Measurements from ENCODE around the gene FKBP8. TPM values are rescaled to one million over a fixed set of nuclear protein-coding genes. Genes with fewer than 3 reads are reported as not detected.

FKBP8 gene
- total RNA-seq, 2 donors from 2014 or later: 277 to 336 TPM

DNA sequence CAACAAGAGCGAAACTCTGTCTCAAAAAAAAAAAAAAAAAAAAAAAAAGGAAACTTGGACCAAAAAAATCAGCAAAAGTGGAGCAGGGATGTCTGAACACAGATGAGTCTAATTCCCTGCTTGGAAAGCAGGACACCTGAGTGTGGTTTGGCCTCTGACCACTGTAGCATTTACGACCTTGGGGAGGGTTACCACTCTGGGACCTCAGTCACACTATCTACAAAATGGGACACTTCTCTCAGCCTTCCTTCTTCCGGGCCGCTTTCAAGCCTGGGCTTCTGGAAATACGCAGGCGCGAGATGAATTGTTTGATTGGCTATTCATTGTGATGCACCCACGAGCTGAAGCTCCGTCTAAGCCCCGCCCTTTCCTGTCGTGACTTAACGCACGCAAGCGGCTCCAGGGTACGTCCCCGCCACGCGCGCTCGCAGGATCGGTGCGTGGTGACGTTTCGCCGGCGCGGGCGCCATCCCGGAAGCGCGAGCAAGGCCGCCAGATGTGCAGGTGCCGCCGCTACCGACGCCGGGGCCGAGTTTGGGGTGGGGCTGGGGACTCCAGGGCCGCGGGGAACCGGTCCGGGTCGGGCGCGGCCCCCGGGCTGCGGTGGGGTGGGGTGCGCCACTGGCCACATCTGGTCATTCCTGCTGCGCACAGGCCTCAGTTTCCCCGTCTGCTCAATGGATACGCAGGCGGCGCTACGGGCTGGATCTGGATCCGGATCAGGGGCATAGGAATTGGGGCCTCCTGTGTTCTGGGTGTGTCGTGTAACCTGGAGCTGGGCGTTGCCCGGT is 14.2 kb upstream of the FKBP8 start, which contains the start of gene KXD1:
KXD1 (plus strand) TSS at position 460 of the 791 bp plus-strand sequence. CDS start 4,187 bp downstream, outside the sequence.
- Mint-ChIP-seq H3K4me3 (peak within 1 kb of the TSS; percentile 87), H3K36me3 (ENCODE audit: low read depth) (peaks cover 3% of the 10 kb centered on the region), H3K4me1 (peaks cover 6% of the 10 kb centered on the region), H3K27me3 (ENCODE audit: insufficient read depth) (no peaks in the 10 kb centered on the region), H3K9me3 (no peaks in the 10 kb centered on the region), H3K27ac (peak within 1 kb of the TSS; percentile 86)
- H3K27me3 ChIP-seq (ENCODE audit: control insufficient read depth, insufficient read depth, low read length, poor library complexity, severe bottlenecking): no peaks in the 10 kb centered on the region
- DNase-seq: peak; percentile 93
- H3K4me1 ChIP-seq (ENCODE audit: control insufficient read depth, insufficient read depth, low read length): no peaks in the 10 kb centered on the region
- H3K27ac ChIP-seq (ENCODE audit: low read depth, low read length): peak within 1 kb of the TSS; percentile 46
- TF ChIP-seq, protein P1, sequence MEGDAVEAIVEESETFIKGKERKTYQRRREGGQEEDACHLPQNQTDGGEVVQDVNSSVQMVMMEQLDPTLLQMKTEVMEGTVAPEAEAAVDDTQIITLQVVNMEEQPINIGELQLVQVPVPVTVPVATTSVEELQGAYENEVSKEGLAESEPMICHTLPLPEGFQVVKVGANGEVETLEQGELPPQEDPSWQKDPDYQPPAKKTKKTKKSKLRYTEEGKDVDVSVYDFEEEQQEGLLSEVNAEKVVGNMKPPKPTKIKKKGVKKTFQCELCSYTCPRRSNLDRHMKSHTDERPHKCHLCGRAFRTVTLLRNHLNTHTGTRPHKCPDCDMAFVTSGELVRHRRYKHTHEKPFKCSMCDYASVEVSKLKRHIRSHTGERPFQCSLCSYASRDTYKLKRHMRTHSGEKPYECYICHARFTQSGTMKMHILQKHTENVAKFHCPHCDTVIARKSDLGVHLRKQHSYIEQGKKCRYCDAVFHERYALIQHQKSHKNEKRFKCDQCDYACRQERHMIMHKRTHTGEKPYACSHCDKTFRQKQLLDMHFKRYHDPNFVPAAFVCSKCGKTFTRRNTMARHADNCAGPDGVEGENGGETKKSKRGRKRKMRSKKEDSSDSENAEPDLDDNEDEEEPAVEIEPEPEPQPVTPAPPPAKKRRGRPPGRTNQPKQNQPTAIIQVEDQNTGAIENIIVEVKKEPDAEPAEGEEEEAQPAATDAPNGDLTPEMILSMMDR (conservative IDR thresholded peaks at IDR 0.05): no peak
- H3K9ac ChIP-seq (ENCODE audit: extremely low read depth, low read length, poor library complexity, severe bottlenecking): peak within 1 kb of the TSS; percentile 66
- H3K4me3 ChIP-seq (ENCODE audit: low read length): peak within 1 kb of the TSS; percentile 94
- WGBS, 2 experiments (ENCODE audit: insufficient coverage in 1 of 2, insufficient read length in 1 of 2): 2 to 4% methylated on average over 20 to 58 of the region's 58 CpGs
- H3K9me3 ChIP-seq (ENCODE audit: control insufficient read depth, low read length): no peaks in the 10 kb centered on the region
- peaks cover 12% of the 10 kb centered on the region for H3K36me3 ChIP-seq (ENCODE audit: control insufficient read depth, insufficient read depth, low read length)

DNA sequence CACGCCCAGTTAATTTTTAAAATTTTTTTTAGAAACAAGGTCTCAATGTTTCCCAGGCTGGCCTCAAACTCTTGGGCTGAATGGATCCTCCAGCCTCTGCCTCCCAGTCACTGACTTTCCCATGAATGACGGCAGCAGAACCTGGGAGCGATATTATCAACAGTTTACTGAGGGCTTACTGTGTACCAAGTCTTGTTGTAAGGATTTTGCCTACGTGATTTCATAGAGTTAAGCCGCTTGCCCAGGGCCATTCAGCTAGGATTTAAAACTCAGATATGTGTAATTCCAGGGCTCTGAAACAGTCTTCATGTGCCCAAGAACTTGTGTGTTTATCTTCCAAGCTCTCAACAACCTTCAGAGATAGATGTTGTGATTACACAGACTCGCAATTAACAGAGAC is 8.3 kb upstream of the FKBP8 start:
- H3K36me3 Mint-ChIP-seq (ENCODE audit: low read depth): no peaks in the 10 kb centered on the region
- no peak overlapping the region for H3K9ac ChIP-seq (ENCODE audit: extremely low read depth, low read length, poor library complexity, severe bottlenecking)
- no peak overlapping the region for H3K27ac ChIP-seq (ENCODE audit: low read depth, low read length)
- H3K9me3 ChIP-seq (ENCODE audit: control insufficient read depth, low read length): no peaks in the 10 kb centered on the region
- H3K9me3 Mint-ChIP-seq: no peaks in the 10 kb centered on the region
- H3K27me3 ChIP-seq (ENCODE audit: control insufficient read depth, insufficient read depth, low read length, poor library complexity, severe bottlenecking): no peaks in the 10 kb centered on the region
- DNase-seq: no peak
- H3K4me3 Mint-ChIP-seq: no peak overlapping the region
- TF ChIP-seq, protein P1 (conservative IDR thresholded peaks at IDR 0.05): no peak
- no peaks in the 10 kb centered on the region for H3K36me3 ChIP-seq (ENCODE audit: control insufficient read depth, insufficient read depth, low read length)
- no peaks in the 10 kb centered on the region for H3K4me1 Mint-ChIP-seq
- no peaks in the 10 kb centered on the region for H3K27me3 Mint-ChIP-seq (ENCODE audit: insufficient read depth)
- 90 to 91% methylated on average over 6 of the region's 6 CpGs for WGBS, 2 experiments (ENCODE audit: insufficient coverage in 1 of 2, insufficient read length in 1 of 2)
- no peak overlapping the region for H3K27ac Mint-ChIP-seq
- H3K4me3 ChIP-seq (ENCODE audit: low read length): no peak overlapping the region
- no peaks in the 10 kb centered on the region for H3K4me1 ChIP-seq (ENCODE audit: control insufficient read depth, insufficient read depth, low read length)

DNA sequence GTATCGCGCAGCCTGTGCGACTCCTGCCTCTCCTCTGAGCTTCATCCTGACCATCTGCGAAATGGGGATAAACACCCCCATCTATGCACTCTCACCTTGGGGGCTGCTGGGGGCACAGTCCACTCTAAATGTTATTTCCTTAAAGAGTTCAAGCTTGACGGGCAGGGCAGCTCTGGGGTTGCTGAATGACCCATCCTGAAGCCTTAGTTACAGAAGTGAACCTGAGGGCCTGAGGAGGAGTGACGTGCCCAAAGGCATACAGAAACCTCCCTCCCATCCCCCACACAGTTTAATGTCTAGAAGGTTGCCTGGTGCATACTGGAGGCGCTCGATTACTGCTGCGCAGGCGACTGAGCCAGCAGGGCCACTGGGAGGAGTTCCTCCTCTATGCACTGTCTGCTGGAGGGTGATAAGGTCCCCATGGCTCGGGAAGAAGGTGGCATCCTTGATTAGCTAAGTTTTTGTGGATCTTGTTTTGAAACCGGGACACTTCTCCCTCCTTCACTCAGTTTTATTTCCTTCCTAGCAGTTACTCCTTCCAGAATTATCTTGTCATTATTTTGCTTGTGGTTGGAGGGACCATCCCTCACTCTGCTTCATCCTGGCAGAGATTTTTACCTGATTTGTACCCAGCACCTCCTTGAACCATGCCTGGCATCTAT is 572 bp upstream of the FKBP8 start:
- Histone ChIP-seq H3K27ac (ENCODE audit: low read depth, low read length) (no peak overlapping the region), H3K4me1 (ENCODE audit: control insufficient read depth, insufficient read depth, low read length) (no peaks in the 10 kb centered on the region), H3K27me3 (ENCODE audit: control insufficient read depth, insufficient read depth, low read length, poor library complexity, severe bottlenecking) (no peaks in the 10 kb centered on the region), H3K9ac (ENCODE audit: extremely low read depth, low read length, poor library complexity, severe bottlenecking) (no peak overlapping the region), H3K4me3 (ENCODE audit: low read length) (peak overlapping the region; percentile 67), H3K9me3 (ENCODE audit: control insufficient read depth, low read length) (no peaks in the 10 kb centered on the region), H3K36me3 (ENCODE audit: control insufficient read depth, insufficient read depth, low read length) (peaks cover 29% of the 10 kb centered on the region)
- Mint-ChIP-seq H3K27ac (peak overlapping the region; percentile 90), H3K36me3 (ENCODE audit: low read depth) (peaks cover 28% of the 10 kb centered on the region), H3K27me3 (ENCODE audit: insufficient read depth) (no peaks in the 10 kb centered on the region), H3K4me1 (peaks cover 9% of the 10 kb centered on the region), H3K9me3 (no peaks in the 10 kb centered on the region), H3K4me3 (peak overlapping the region; percentile 77)
- TF ChIP-seq, protein P1 (conservative IDR thresholded peaks at IDR 0.05): no peak
- WGBS, 2 experiments (ENCODE audit: insufficient coverage in 1 of 2, insufficient read length in 1 of 2): 0 to 11% methylated on average over 1 to 12 of the region's 12 CpGs
- peak; percentile 84 for DNase-seq

Measured in endodermal cell (in vitro differentiated cells).